Spleen (tissue), 11 donors: ENCODE measurements around the gene NAA16. TPM values are rescaled to one million over a fixed set of nuclear protein-coding genes. Genes with fewer than 3 reads are reported as not detected.
"Not testable (repeated sequence)": the region's sequence is repeated elsewhere in the genome, so short reads cannot be mapped to it uniquely, and the experiment has no call there.

Experiments
- DNase-seq: peaks from one replicate; pipeline ENCODE4 v3.0.0-alpha.2; 2020
- H3K27ac ChIP-seq, 8 donors: fragments of 200-600 bp; sonication (generic) in 7 of 8; 1 replicate in 4 of 8; 2 replicates in 4 of 8; pipeline versions ENCODE4 v1.5.0 to v1.8.0; 2016 to 2021; ENCODE audit warnings: inconsistent platforms in 4 of 8, mild to moderate bottlenecking in 4 of 8, moderate library complexity in 1 of 8
- H3K27me3 ChIP-seq, 7 donors: fragments of 200-600 bp; sonication (generic) in 6 of 7; replicated peaks in 1 of 7; 1 replicate in 4 of 7; 2 replicates in 3 of 7; pipeline versions ENCODE4 v1.5.0 to v1.8.0; 2016 to 2021; ENCODE audit warnings: inconsistent platforms in 3 of 7, mild to moderate bottlenecking in 1 of 7
- H3K36me3 ChIP-seq, 6 donors: fragments of 200-600 bp; sonication (generic) in 5 of 6; 1 replicate in 4 of 6; 2 replicates in 2 of 6; pipeline versions ENCODE4 v1.5.0 to v1.8.0; 2016 to 2021; ENCODE audit warnings: inconsistent platforms in 2 of 6
- H3K4me1 ChIP-seq, 6 donors: fragments of 200-600 bp; sonication (generic) in 5 of 6; 1 replicate in 3 of 6; 2 replicates in 3 of 6; pipeline versions ENCODE4 v1.5.0 to v1.8.0; 2016 to 2021; ENCODE audit warnings: inconsistent platforms in 3 of 6
- H3K4me3 ChIP-seq, 8 donors: fragments of 200-600 bp; sonication (generic) in 7 of 8; 1 replicate in 4 of 8; 2 replicates in 4 of 8; pipeline versions ENCODE4 v1.5.0 to v1.8.0; 2016 to 2021; ENCODE audit warnings: inconsistent platforms in 4 of 8, mild to moderate bottlenecking in 4 of 8, moderate library complexity in 2 of 8
- H3K9me3 ChIP-seq, 8 donors: fragments of 200-600 bp; sonication (generic) in 7 of 8; 1 replicate in 4 of 8; 2 replicates in 4 of 8; pipeline versions ENCODE4 v1.5.0 to v1.8.0; 2016 to 2021; ENCODE audit warnings: inconsistent platforms in 4 of 8
- CTCF ChIP-seq, 11 experiments: fragments of 200-600 bp in 7 of 11; fragments of 450-650 bp in 4 of 11; sonication (generic) in 4 of 11; IDR thresholded peaks in 8 of 11; conservative IDR thresholded peaks in 3 of 11; 1 replicate in 7 of 11; 2 replicates in 4 of 11; pipeline versions ENCODE4 v1.4.0 to v1.8.0; 2016 to 2021; ENCODE audit warnings: antibody characterized with exemption in 11 of 11, inconsistent platforms in 4 of 11, mild to moderate bottlenecking in 1 of 11
- POLR2A ChIP-seq, 3 donors: fragments of 450-650 bp; IDR thresholded peaks; one replicate each; pipeline ENCODE4 v1.5.1; 2017; ENCODE audit warnings: antibody characterized with exemption in 3 of 3, mild to moderate bottlenecking in 1 of 3
- POLR2AphosphoS5 ChIP-seq, 3 donors: sonication (generic); formaldehyde crosslinking; IDR thresholded peaks; one replicate each; pipeline ENCODE4 v1.5.1; 2017; ENCODE audit warnings: antibody characterized with exemption in 3 of 3
- WGBS, 5 donors: extraction: QIAGEN DNeasy Blood & Tissue Kit in 3 of 5; methylation state at CpG; one replicate each; pipeline versions ENCODE4 v1.1.5 to v1.1.7; 2013 to 2018; 5-methylcytosine and 5-hydroxymethylcytosine counted together
- intact Hi-C: fragments of 100-400 bp; cut with DNase I; formaldehyde crosslinking; loops from one replicate; pipeline ENCODE4 v1.15.0; 2023; ENCODE audit warnings: low total_unique reads
- polyA plus RNA-seq, 3 donors: library from polyadenylated mRNA; stranded (reverse); fragments of 200-250 nt; gene quantifications; one replicate each; pipeline ENCODE4 v1.2.1, GENCODE V29; 2013
- total RNA-seq, 7 donors: library from RNA; depleted of rRNA in 3 of 7; stranded (reverse); fragments of >200 nt in 3 of 7; fragmentation: NEBNext Ultra II Directional in 4 of 7; extraction: Animal tissue kit (Norgen Biotek cat#: 25700) in 4 of 7; gene quantifications; one replicate each; pipeline versions ENCODE4 v1.1.0 to v1.2.1, GENCODE V29; 2016 to 2021
- donor health status: healthy with polysubstance abuse.
- donor health status: DM: no; HTN: no; CAD: no; lungs with moderate emphysema.
- donor health status: DM: no; HTN: no; CAD: no.
- donor health status: Bipolar disorder and iron deficiency.
- donor health status: healthy.
- donor health status: DM: no; HTN: no; CAD: no.
- donor health status: DM: yes; HTN: yes; CAD: no.

Gene NAA16
- total and polyA plus RNA-seq, 10 donors: 8.1 to 45.3 (median 26.9) TPM

- H3K36me3 ChIP-seq: peaks cover 0 to 47% (median 11%) of the 10 kb centered on the region in 6 donors
- H3K9me3 ChIP-seq: no peaks in the 10 kb centered on the region
- H3K27me3 ChIP-seq: no peaks in the 10 kb centered on the region
- no peak overlapping the region for H3K4me3 ChIP-seq
- 73 to 94% (median 82%) methylated on average over 5 of the region's 5 CpGs for WGBS, 5 donors
- no peak for DNase-seq
- intact Hi-C loops: loop anchor here (10.0 kb wide), 1 partner anchor 300 kb away; no protein-coding TSS in a partner anchor
- H3K27ac ChIP-seq: no peak overlapping the region
- peaks cover 0 to 48% (median 28%) of the 10 kb centered on the region in 6 donors for H3K4me1 ChIP-seq
- TF ChIP-seq POLR2A (IDR thresholded peaks at IDR 0.05): no peak
Observed at GRCh38 chr13:41354416-41354815, 43.3 kb downstream of the NAA16 start.

- not testable (repeated sequence) for H3K4me3 ChIP-seq, H3K27me3 ChIP-seq, DNase-seq, H3K9me3 ChIP-seq
- 89 to 95% (median 92%) methylated on average over 5 of the region's 5 CpGs for WGBS, 5 donors
- intact Hi-C loops: loop anchor here (10.0 kb wide), 1 partner anchor 298 kb away; no protein-coding TSS in a partner anchor
- peak overlapping the region in 7 of 8 donors; percentile 28 to 80 (median 59) for H3K27ac ChIP-seq
- H3K4me1 ChIP-seq: peaks cover 0 to 48% (median 28%) of the 10 kb centered on the region in 6 donors
- H3K36me3 ChIP-seq: peaks cover 0 to 55% (median 18%) of the 10 kb centered on the region in 6 donors
Observed at GRCh38 chr13:41356385-41356648, 45.2 kb downstream of the NAA16 start.

- H3K27ac ChIP-seq: peak overlapping the region; percentile 28 to 80 (median 57)
Observed at GRCh38 chr13:41356786-41357185, 45.7 kb downstream of the NAA16 start.

GRCh38 chr13:41361491-41361890, 50.4 kb downstream of the NAA16 start:
- intact Hi-C loops: no loop called here
- DNase-seq: no peak
- H3K4me3 ChIP-seq: no peak overlapping the region

More at GRCh38 chr13:41356786-41357185, 45.7 kb downstream of the NAA16 start:
- Histone ChIP-seq H3K4me3 (peak overlapping the region in 1 of 8 donors; percentile 4), H3K9me3 (no peaks in the 10 kb centered on the region), H3K27me3 (no peaks in the 10 kb centered on the region), H3K4me1 (peaks cover 0 to 48% (median 28%) of the 10 kb centered on the region in 6 donors), H3K36me3 (peaks cover 0 to 60% (median 20%) of the 10 kb centered on the region in 6 donors)
- no peak for TF ChIP-seq POLR2AphosphoS5 (IDR thresholded peaks at IDR 0.05)
- TF ChIP-seq CTCF (IDR thresholded peaks at IDR 0.05 in 8 of 11, conservative IDR thresholded peaks at IDR 0.05 in 3 of 11): no peak
- TF ChIP-seq POLR2A (IDR thresholded peaks at IDR 0.05): no peak
- WGBS, 5 donors: 36 to 77% (median 55%) methylated on average over 6 of the region's 6 CpGs
- intact Hi-C loops: loop anchor here (10.0 kb wide), 1 partner anchor 298 kb away; no protein-coding TSS in a partner anchor
- DNase-seq: no peak

GRCh38 chr13:41364043-41364442, 53.0 kb downstream of the NAA16 start:
- 96 to 99% (median 98%) methylated on average over 2 of the region's 2 CpGs for WGBS, 5 donors
- TF ChIP-seq POLR2AphosphoS5 (IDR thresholded peaks at IDR 0.05): no peak
- Histone ChIP-seq H3K4me1 (no peaks in the 10 kb centered on the region), H3K27ac (no peak overlapping the region), H3K27me3 (no peaks in the 10 kb centered on the region), H3K9me3 (no peaks in the 10 kb centered on the region), H3K36me3 (peaks cover 3 to 100% (median 57%) of the 10 kb centered on the region in 6 donors), H3K4me3 (no peak overlapping the region)
- DNase-seq: no peak
- intact Hi-C loops: no loop called here

More at GRCh38 chr13:41361491-41361890, 50.4 kb downstream of the NAA16 start:
- H3K9me3 ChIP-seq: no peaks in the 10 kb centered on the region
- H3K4me1 ChIP-seq: peaks cover 0 to 17% (median 11%) of the 10 kb centered on the region in 6 donors
- TF ChIP-seq POLR2AphosphoS5 (IDR thresholded peaks at IDR 0.05) (no peak), CTCF (IDR thresholded peaks at IDR 0.05 in 8 of 11, conservative IDR thresholded peaks at IDR 0.05 in 3 of 11) (no peak), POLR2A (IDR thresholded peaks at IDR 0.05) (no peak)
- H3K27me3 ChIP-seq: no peaks in the 10 kb centered on the region
- peaks cover 3 to 91% (median 45%) of the 10 kb centered on the region in 6 donors for H3K36me3 ChIP-seq
- H3K27ac ChIP-seq: no peak overlapping the region
- WGBS, 5 donors: 60 to 71% (median 68%) methylated on average over 5 of the region's 5 CpGs
